T-helper 1 cell (primary cell): ENCODE data around the gene DDX28.
A peak's percentile ranks its signal among the peaks of the same experiment; 100 is the strongest.
"Not testable (repeated sequence)": the region's sequence is repeated elsewhere in the genome, so short reads cannot be mapped to it uniquely, and the experiment has no call there.

Experiments used
- DNase-seq, 5 donors: peaks; one replicate each; pipeline ENCODE4 v3.0.0-alpha.2; 2012 to 2020

The DDX28 gene

DNA sequence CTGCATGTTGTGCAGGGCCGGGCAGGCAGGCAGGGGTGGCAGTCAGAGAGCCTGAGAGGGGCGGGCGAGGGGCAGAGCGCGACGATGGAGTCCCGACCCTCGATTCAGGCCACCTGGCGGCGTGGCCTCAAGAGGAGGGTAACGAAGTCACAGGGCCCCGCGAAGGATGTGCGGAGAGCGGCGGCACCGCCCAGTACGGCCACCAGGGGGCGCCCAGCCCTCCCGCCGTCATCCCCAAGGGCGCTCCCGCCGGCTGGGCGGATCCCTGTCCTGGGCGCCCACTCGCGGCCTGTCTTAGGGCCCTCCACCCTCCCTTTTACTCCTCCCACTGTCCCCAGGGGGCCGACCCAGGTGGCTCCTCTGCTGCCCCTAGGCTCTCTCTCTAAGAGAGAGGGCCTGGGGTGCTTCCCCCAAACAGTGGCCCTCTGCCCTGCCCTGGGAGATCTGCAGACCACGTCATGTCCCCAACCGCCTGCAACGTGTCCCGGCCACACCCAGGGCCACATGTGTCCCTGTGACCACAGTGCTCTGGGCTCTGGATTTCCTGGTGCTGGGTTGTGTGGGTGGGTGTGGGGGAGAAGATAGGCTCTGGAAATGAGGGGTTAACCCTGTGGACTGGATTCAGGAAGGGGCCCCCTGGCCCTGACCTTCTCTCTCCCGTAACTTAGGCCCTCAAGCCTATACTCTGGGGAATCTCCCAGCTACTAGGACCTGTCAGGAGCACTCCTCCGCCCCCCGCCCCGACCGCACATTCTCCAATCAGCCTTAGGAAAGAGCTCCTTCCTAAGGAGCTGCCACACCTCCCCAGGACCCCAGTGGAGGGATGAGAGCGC lies 29.6 kb downstream of the DDX28 start:
- DNase-seq, result peak; percentile 70 to 86 (median 76)

DNA sequence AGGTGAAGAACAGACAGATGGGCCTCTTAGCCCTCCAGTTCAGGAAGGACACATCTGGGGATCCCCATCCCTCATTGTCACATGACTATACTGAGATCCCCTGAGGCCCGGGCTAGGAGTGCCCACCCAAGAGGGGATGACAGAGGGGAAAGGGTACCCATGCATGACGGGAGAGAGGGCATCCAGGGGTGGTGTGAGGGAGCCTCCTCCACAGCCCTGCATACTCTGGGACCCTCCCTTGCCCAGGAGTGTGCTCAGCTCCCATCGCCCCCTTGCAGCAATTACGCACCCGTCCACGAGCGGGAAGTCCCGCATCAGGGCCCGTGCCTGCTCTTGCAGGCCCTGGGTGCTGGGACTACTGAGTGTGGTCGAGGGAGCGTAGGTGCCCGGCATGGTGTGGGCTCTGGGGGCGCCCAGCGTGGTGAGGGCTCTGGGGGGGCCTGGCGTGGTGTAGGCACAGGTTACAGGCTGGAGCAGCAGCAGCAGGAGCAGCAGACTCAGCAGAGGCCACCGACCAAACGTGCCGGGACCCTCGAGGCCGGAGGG lies 30.3 kb downstream of the DDX28 start:
- DNase-seq, result no peak

DNA sequence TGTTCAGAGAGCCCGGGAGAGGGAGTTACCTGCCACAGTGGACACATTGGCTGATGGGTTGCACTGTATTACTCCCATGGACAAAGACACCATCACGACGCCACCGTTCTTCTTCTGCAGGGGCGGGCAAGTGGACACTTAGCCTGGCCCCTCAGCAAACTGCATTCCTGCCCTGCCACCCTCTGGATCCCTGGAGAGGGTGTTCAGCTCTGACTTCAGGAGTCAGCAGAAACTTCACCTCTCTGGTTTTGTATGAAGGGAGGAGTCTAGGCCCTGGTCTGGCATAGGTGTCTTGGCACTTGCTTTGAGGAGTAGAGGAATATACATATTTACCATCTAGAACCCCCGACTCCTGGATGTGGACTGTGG lies 33.0 kb downstream of the DDX28 start:
- DNase-seq, result no peak

DNA sequence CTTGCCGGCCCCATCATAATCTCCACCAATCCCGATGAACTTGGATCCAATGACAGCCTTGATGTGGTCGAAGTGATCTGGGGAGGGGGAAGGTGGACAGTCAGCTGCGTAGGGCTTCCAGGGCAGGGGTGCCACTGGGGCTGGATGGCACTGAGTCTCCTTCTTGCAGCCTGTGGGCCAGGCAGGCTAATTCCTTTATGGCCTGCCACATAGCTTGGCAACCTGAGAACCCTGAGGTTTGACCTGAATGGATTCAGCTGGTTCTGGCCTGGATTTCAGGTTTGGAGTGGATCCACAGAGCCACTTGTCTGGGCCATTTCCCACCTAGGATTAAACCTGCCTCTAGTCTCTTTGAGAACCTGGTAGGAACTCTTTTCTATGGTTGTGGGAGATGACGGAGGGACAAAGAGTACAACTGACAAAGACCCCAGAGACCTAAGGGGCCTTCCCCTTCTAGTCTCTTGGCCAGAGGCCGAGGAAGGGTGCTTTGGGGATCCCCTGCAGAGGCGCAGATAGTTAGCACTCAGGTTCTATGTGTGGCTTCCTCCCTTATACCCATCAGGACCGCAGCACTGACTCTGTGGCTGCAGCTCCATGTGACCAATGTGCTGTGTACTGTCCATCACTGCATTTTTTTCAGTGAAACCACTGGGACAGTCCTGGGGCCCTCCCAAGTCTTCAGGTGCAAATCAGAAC lies 33.6 kb downstream of the DDX28 start:
- no peak for DNase-seq

DNA sequence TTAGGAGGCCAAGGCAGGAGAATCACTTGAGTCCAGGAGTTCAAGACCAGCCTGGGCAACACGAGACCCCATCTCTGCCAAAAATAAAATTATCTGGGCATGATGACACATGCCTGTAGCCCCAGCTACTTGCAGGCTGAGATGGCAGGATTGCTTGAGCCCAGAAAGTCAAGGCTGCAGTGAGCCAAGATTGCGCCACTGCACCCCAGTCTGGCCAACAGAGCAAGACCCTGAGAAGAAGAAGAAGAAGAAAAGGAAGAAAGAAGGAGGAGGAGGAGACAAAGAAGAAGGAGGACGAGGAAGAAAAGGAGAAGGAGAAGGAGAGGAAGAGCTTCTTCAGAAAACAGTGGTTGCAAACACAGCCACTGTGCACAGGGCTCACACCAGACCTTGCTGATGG lies 34.4 kb downstream of the DDX28 start:
- DNase-seq, result no peak

DNA sequence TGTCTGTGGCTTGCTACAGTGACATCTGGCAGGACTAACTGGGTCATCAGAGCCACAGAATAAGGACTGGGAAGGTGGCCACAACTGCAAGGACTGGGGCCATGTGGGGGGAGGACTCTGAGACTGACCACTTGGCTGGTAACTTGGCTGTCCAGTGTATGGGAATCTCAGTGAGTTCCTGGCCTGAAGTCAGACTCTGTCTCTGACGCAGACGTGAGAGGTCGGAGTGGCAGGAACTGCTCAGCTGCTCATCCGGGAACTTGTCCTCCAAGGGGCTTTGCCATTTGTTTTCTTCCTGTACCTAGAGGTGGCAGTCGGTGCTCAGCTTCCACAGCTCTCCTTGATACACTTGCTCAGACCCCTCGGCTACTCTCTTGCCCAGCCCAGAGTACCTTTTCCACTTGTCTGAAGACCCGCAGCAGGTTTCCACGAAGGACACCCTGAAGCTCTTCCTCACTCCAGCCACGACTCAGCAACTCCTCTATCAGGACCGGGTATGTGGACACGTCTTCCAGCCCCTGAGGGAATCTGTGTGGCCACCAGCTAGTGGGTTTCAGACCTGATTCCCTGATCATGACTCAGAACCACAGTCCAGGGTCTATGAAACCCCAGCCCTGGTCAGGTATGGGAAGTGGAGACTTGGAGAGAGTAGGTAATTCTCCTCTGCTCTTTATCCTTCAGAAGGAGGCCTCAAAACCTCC lies 35.4 kb downstream of the DDX28 start:
- DNase-seq, result no peak

DNA sequence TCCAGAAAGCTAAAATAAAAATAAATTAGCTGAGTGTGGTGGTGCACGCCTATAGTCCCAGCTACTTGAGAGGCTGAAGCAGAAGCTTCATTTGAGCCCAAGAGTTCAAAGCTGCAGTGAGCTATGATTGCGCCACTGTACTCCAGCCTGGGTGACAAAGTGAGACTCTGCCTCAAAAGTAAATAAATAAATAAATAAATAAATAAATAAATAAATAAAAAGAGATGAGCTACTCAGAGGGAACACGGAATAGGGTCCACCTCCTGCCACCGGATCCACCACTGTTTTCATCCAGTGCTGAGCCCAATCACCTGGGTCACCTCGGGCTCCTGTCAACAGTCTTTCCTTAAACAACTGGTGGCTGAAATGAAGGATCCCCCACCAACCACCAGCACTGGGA lies 36.1 kb downstream of the DDX28 start:
- no peak for DNase-seq

DNA sequence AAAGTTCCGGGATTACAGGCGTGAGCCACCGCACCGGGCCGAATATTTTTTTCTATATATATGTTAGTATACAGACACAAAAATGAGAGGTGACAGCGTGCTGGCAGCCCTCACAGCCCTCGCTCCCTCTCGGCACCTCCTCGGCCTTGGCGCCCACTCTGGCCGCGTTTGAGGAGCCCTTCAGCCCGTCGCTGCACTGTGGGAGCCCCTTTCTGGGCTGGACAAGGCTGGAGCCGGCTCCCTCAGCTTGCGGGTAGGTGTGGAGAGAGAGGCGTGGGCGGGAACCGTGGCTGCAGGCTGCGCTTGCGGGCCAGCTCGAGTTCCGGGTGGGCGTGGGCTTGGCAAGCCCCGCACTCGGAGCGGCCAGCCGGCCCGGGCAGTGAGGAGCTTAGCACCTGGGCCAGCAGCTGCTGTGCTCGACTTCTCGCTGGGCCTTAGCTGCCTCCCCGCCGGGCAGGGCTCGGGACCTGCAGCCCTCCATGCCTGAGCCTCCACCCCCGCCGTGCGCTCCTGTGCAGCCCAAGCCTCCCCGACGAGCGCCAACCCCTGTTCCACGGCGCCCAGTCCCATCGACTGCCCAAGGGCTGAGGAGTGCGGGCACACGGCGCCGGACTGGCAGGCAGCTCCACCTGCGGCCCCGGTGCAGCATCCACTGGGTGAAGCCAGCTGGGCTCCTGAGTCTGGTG lies 40.9 kb downstream of the DDX28 start:
- DNase-seq, result no peak

DNA sequence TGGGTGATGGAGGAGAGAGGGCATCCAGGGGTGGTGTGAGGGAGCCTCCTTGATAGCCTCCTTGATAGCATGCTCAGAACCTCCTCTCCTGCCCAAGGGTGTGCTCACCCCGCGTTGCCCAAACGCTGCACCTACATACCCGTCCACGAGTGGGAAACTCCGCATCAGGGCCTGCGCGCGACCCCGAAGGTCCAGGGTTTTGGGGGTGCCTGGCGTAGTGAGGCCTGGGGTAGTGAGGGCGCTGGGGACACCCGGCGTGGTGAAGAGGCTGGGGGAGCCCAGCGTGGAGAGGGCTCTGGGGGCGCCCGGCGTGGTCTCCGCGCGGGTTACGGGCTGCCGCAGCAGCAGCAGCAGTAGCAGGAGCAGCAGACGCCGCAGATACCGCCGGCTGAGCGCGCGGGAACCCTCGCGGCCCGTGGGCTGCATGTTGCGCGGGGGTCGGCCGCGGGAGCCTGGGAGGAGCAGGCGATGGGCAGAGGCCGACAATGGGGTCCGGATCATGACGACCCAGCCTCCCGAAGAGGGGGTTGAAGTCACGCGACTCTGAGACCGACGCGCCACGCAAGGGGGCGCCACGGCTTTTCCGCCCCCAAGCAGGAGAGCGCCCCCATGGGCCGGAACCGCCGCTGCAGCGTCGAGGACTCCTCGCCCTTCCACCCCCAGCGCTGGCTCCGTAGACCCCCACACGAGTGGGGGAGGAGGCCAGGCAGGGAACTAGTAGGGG lies 42.9 kb downstream of the DDX28 start, which contains the start of gene DPEP3:
DPEP3 (minus strand) TSS at position 545 of the 724 bp plus-strand sequence; CDS start at position 426, 119 bp downstream.
- no peak for DNase-seq

DNA sequence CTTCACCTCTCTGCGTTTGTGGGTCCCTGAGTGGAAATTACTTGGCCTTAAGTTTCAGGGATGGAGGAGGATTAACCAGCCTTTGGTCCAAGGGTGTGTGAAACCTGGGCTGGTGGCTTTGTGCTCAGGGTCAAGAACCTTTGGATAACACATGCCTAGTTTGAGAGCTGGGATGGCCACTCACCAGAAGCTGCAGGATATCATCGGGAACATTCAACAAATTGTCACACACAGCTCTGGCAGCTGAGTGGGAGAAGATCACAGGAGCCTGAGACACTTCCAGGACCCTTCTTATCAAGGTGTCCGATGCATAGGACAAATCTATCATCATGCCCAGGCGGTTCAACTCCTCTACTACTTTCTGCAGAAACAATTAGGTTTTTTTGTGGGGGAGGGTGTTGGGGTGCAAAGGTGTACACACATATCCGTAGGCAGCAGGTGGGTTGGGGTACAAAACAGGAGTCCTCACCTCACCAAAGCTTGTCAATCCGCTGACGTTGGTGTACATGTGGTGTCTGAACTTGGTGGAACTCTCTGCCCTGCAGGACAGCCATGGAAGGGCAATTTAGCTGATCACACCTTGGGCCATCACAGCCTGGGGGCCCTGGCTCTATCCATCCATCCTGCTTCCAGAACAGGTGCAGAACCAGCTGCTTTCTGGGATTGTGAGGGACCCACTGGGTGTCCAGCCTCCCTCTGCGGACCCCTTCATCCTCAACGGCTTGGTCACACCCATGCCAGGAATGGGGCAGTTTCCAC lies 45.4 kb downstream of the DDX28 start:
- no peak for DNase-seq

DNA sequence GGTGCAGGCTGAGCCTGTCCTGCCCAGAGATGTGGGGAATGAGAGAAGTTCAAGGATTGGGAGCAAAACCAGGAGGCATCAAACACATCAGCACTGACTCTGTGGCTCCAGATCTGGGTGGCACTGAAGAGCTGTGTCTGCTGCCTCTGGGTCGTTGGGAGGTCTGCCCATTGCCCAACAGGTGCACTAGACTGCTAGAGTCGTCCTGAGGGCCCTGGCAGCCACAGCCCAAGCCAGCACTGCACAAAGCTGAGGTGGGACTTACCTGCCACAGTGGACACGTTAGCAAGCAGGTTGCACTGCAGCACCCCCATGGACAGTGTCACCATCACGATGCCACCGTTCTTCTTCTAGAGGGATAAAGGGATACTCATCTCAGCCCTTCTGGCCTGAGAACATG lies 46.0 kb downstream of the DDX28 start:
- no peak for DNase-seq

DNA sequence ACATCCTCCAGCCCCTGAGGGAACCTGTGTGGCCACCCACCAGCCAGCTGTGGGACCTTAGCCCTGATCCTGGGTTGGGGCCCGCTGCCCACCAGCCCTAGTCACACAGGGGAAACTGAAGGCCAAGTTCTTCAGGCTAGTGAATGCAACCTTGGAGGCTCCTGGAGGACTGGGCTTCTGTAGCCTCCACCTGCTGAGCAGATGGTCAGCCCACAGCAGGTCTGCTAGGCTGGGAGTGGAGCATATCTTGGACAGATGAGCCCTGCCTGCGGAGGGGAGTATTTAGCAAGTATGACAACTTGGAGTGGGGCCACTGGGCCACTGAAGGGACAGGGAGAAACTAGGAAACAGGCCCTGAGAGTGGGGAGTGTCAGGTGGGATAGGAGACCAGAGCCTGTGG lies 46.8 kb downstream of the DDX28 start:
- DNase-seq, result no peak

DNA sequence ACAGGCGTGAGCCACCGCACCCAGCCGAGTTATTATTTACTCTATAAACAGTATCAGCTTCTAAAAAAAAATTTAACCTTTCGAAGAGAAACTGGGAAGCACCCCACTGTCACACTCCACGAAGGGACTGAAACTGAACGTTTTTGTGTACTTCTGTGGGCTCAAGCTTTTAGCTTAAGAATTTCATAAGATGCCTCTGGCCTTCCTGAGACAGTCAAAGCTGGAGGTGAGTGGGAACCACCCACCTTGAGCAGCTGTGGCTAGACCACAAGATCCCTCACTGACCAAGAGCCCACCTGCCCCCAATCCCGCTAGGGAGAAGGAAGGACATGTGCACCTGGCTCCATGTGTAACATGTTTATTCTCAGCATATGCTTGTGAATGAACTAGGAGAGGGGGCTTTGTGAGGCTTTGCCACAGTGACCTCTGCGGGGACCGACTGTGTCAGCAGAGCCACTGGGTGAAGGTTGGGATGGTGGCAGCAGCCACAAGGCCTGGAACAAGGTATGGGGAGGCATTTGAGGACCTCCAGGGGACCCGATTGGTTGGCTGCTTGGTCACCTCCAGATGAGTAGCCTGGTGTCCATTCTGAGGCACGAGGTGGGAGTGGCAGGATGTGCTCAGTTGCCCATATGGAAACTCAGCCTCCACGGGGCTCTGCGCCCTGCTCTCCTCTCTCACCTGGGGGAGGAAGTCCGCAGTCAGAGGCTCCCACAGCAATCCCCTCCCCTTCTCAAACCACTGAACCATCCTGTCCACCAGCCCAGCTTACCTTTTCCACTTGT lies 47.5 kb downstream of the DDX28 start:
- no peak for DNase-seq

DNA sequence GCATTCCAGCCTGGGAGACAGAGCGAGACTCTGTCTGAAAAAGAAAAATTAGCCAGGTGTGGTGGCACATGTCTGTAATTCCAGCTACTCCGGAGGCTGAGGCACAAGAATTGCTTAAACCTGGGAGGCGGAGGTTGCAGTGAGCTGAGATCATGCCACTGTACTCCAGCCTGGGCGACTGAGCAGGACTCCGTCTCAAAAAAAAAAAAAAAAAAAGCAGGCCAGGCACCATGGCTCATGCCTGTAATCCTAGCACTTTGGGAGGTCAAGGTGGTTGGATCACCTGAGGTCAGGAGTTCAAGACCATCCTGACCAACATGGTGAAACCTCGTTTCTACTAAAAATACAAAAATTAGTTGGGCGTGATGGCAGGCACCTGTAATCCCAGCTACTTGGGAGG lies 50.7 kb downstream of the DDX28 start:
- DNase-seq, result not testable (repeated sequence)

DNA sequence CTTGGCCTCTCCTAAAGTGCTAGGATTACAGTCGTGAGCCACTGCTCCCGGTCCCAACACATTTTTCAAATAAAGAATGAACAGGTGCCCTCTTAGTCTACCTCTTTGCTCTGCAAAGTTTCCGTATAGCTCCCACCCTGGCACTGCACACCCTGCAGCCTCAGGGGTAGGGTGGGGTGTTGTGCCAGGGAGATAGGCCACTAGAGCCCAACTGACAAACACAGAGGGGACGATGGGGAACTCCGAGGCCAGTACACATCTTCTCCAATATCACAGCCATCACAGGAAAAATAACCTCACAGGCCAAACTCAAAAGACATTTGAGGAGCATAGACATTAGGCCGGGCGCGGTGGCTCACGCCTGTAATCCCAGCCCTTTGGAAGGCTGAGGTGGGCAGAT lies 51.9 kb downstream of the DDX28 start:
- DNase-seq, result no peak
